IMR-90 (cell line): ENCODE results near the gene SRSF2. TPM values are rescaled to one million over a fixed set of nuclear protein-coding genes. Genes with fewer than 3 reads are reported as not detected.

ENCODE experiments used
- ATAC-seq: fragments of 200-7000 bp; cut with Tn5 transposase; 2 replicates; pipeline ENCODE4 v1.9.1; 2020; ENCODE audit warnings: low read depth, mild to moderate bottlenecking, moderate library complexity
- BruUV-seq: library from RNA; stranded (reverse); fragments of 400-500 nt; replicated peaks from 2 replicates; lab custom pipeline; 2021; lab: Mats Ljungman, UMichigan
- CTCF ChIA-PET: fragments of 300-600 bp; formaldehyde crosslinking; extraction: SDS; loops from one replicate; lab custom pipeline; 2021; ENCODE audit warnings: antibody characterized with exemption; lab: Yijun Ruan, JAX
- POLR2A ChIA-PET: fragments of 300-600 bp; sonication (Branson Sonifier 250); formaldehyde crosslinking; loops from one replicate; lab custom pipeline; 2022; ENCODE audit warnings: antibody characterized with exemption; ENCODE audit not compliant: unreplicated experiment; lab: Charles Lee
- DNase-seq: peaks from one replicate; pipeline ENCODE4 v3.0.0; 2013
- H2AFZ ChIP-seq: replicated peaks from 2 replicates; pipeline ENCODE3; 2013; ENCODE audit warnings: low read length, mild to moderate bottlenecking; ENCODE audit not compliant: poor library complexity
- H2AK5ac ChIP-seq: 2 replicates; pipeline ENCODE4 v1.6.1; 2013; ENCODE audit warnings: low read depth, low read length, inconsistent platforms
- H2AK9ac ChIP-seq: replicated peaks from 2 replicates; pipeline ENCODE3; 2013; ENCODE audit warnings: mild to moderate bottlenecking, low read depth, low read length, moderate library complexity; ENCODE audit not compliant: poor library complexity
- H2BK120ac ChIP-seq: 2 replicates; pipeline ENCODE4 v1.6.1; 2013; ENCODE audit warnings: low read depth, low read length, inconsistent platforms
- H2BK15ac ChIP-seq: 3 replicates; pipeline ENCODE4 v1.6.1; 2013; ENCODE audit warnings: low read depth, low read length, inconsistent platforms
- H2BK20ac ChIP-seq: 2 replicates; pipeline ENCODE4 v1.6.1; 2013; ENCODE audit warnings: low read depth, mild to moderate bottlenecking, inconsistent platforms, low read length, moderate library complexity
- H2BK5ac ChIP-seq: 2 replicates; pipeline ENCODE4 v1.6.1; 2013; ENCODE audit warnings: mild to moderate bottlenecking, low read depth, low read length, inconsistent platforms; ENCODE audit not compliant: poor library complexity, severe bottlenecking
- H3K14ac ChIP-seq: replicated peaks from 2 replicates; pipeline ENCODE4 v1.6.1; 2013; ENCODE audit warnings: low read depth, low read length, inconsistent platforms
- H3K18ac ChIP-seq: 2 replicates; pipeline ENCODE4 v1.6.1; 2013; ENCODE audit warnings: low read depth, low read length, control low read depth
- H3K23ac ChIP-seq: 2 replicates; pipeline ENCODE4 v1.6.1; 2013; ENCODE audit warnings: low read depth, low read length, inconsistent platforms
- H3K27ac ChIP-seq: 2 replicates; pipeline ENCODE4 v1.5.1; 2013; ENCODE audit warnings: mild to moderate bottlenecking, control low read depth, low read length; ENCODE audit not compliant: insufficient read depth
- H3K27me3 ChIP-seq: 2 replicates; pipeline ENCODE4 v1.6.1; 2013; ENCODE audit warnings: low read length; ENCODE audit not compliant: control insufficient read depth, insufficient read depth
- H3K36me3 ChIP-seq: 2 replicates; pipeline ENCODE4 v1.6.1; 2013; ENCODE audit warnings: low read length, mixed read lengths; ENCODE audit not compliant: control insufficient read depth, insufficient read depth
- H3K4ac ChIP-seq: 2 replicates; pipeline ENCODE4 v1.6.1; 2013; ENCODE audit warnings: low read depth, low read length, inconsistent platforms
- H3K4me1 ChIP-seq: 2 replicates; pipeline ENCODE4 v1.6.1; 2013; ENCODE audit warnings: low read length, mixed read lengths; ENCODE audit not compliant: control insufficient read depth, insufficient read depth
- H3K4me2 ChIP-seq: 2 replicates; pipeline ENCODE4 v1.6.1; 2013; ENCODE audit warnings: low read depth, mild to moderate bottlenecking, control low read depth, low read length, moderate library complexity
- H3K4me3 ChIP-seq: 2 replicates; pipeline ENCODE4 v1.5.1; 2013; ENCODE audit warnings: low read depth, mild to moderate bottlenecking, control low read depth, low read length, moderate library complexity; ENCODE audit not compliant: insufficient read depth
- H3K56ac ChIP-seq: 2 replicates; pipeline ENCODE4 v1.6.1; 2013; ENCODE audit warnings: low read length, inconsistent platforms; ENCODE audit not compliant: insufficient read depth; ENCODE audit errors: extremely low read depth
- H3K79me1 ChIP-seq, 2 experiments: 2 replicates each; pipeline ENCODE4 v1.6.1; 2013; ENCODE audit warnings: low read length in 2 of 2, inconsistent platforms in 1 of 2, low read depth in 1 of 2
- H3K9ac ChIP-seq: 2 replicates; pipeline ENCODE4 v1.6.1; 2013; ENCODE audit warnings: low read depth, low read length, control low read depth
- H3K9me1 ChIP-seq: 2 replicates; pipeline ENCODE4 v1.6.1; 2013; ENCODE audit warnings: low read length, inconsistent platforms; ENCODE audit not compliant: insufficient read depth
- H3K9me3 ChIP-seq: 2 replicates; pipeline ENCODE4 v1.6.1; 2013; ENCODE audit warnings: low read length; ENCODE audit not compliant: control insufficient read depth, insufficient read depth
- H4K20me1 ChIP-seq: 2 replicates; pipeline ENCODE4 v1.6.1; 2013; ENCODE audit warnings: low read length, inconsistent platforms; ENCODE audit not compliant: insufficient read depth
- H4K5ac ChIP-seq: 2 replicates; pipeline ENCODE4 v1.6.1; 2013; ENCODE audit warnings: mild to moderate bottlenecking, low read depth, low read length, control low read depth
- H4K8ac ChIP-seq, 2 experiments: 2 replicates each; pipeline ENCODE4 v1.6.1; 2013; ENCODE audit warnings: low read depth in 2 of 2, low read length in 2 of 2, control low read depth in 1 of 2, inconsistent platforms in 1 of 2
- H4K91ac ChIP-seq: 2 replicates; pipeline ENCODE4 v1.6.1; 2013; ENCODE audit warnings: low read depth, low read length, inconsistent platforms; ENCODE audit not compliant: insufficient read depth
- BHLHE40 ChIP-seq: fragments of 150-350 bp; IDR thresholded peaks from 2 replicates; pipeline ENCODE4 v1.6.1; 2016; ENCODE audit warnings: mild to moderate bottlenecking, low read depth, low read length
- CEBPB ChIP-seq: IDR thresholded peaks from 2 replicates; pipeline ENCODE4 v1.6.1; 2012; ENCODE audit warnings: low read depth, low read length, improper control_type of control experiment
- CHD1 ChIP-seq: IDR thresholded peaks from 2 replicates; pipeline ENCODE4 v1.6.1; 2012; ENCODE audit warnings: low read depth, low read length, improper control_type of control experiment
- CTCF ChIP-seq: conservative IDR thresholded peaks from 2 replicates; pipeline ENCODE4 v1.5.1; 2012; ENCODE audit warnings: mild to moderate bottlenecking, low read depth, low read length, improper control_type of control experiment
- ELK1 ChIP-seq: fragments of 150-350 bp; IDR thresholded peaks from 2 replicates; pipeline ENCODE4 v1.6.1; 2016; ENCODE audit warnings: low read depth, mild to moderate bottlenecking, low read length, moderate library complexity, borderline replicate concordance
- FOS ChIP-seq: fragments of 150-350 bp; IDR thresholded peaks from 2 replicates; pipeline ENCODE4 v1.6.1; 2016; ENCODE audit warnings: low read depth, low read length
- MAFK ChIP-seq: IDR thresholded peaks from 2 replicates; pipeline ENCODE4 v1.6.1; 2012; ENCODE audit warnings: low read depth, low read length, improper control_type of control experiment
- MAZ ChIP-seq: IDR thresholded peaks from 2 replicates; pipeline ENCODE4 v1.6.1; 2012; ENCODE audit warnings: low read depth, mild to moderate bottlenecking, low read length, improper control_type of control experiment, moderate library complexity, borderline replicate concordance
- MXI1 ChIP-seq: IDR thresholded peaks from 2 replicates; pipeline ENCODE4 v1.6.1; 2012; ENCODE audit warnings: low read depth, mild to moderate bottlenecking, low read length, moderate library complexity, borderline replicate concordance
- NFE2L2 ChIP-seq: fragments of 150-350 bp; IDR thresholded peaks from 2 replicates; pipeline ENCODE4 v1.6.1; 2016; ENCODE audit warnings: low read depth, mild to moderate bottlenecking, low read length
- POLR2A ChIP-seq: IDR thresholded peaks from 2 replicates; pipeline ENCODE4 v1.6.1; 2012; ENCODE audit warnings: mild to moderate bottlenecking, low read depth, low read length
- RAD21 ChIP-seq: IDR thresholded peaks from 2 replicates; pipeline ENCODE4 v1.6.1; 2012; ENCODE audit warnings: low read length, improper control_type of control experiment
- RCOR1 ChIP-seq: IDR thresholded peaks from 2 replicates; pipeline ENCODE4 v1.6.1; 2012; ENCODE audit warnings: mild to moderate bottlenecking, low read length, improper control_type of control experiment; ENCODE audit not compliant: insufficient replicate concordance
- RFX5 ChIP-seq: IDR thresholded peaks from 2 replicates; pipeline ENCODE4 v1.8.0; 2012; ENCODE audit warnings: low read depth, mild to moderate bottlenecking, low read length, moderate library complexity
- SMC3 ChIP-seq: fragments of 150-350 bp; IDR thresholded peaks from 2 replicates; pipeline ENCODE4 v1.6.1; 2016; ENCODE audit warnings: low read depth, mild to moderate bottlenecking, antibody characterized with exemption, low read length, moderate library complexity
- USF2 ChIP-seq: fragments of 150-350 bp; IDR thresholded peaks from 2 replicates; pipeline ENCODE4 v1.6.1; 2017; ENCODE audit warnings: mild to moderate bottlenecking, antibody characterized with exemption, low read length, low read depth
- WGBS, 2 experiments: methylation state at CpG; one replicate each; pipeline versions ENCODE4 v1.1.5 to v1.1.7; 2013; ENCODE audit warnings: missing lambda C conversion rate in 2 of 2; ENCODE audit not compliant: insufficient read length in 1 of 2; ENCODE audit errors: extremely low coverage in 2 of 2; 5-methylcytosine and 5-hydroxymethylcytosine counted together
- dilution Hi-C: fragments of 300-500 bp; cut with HindIII; formaldehyde crosslinking; loops from one replicate; pipeline ENCODE4 v1.14.3; 2018; ENCODE audit warnings: low sequenced_read_pairs; ENCODE audit not compliant: unreplicated experiment
- in situ Hi-C: fragments of 300-500 bp; cut with MboI; formaldehyde crosslinking; loops from 3 replicates; pipeline ENCODE4 v1.14.3; 2019; ENCODE audit warnings: low sequenced_read_pairs, inconsistent platforms, mixed read lengths
- intact Hi-C: fragments of 100-400 bp; cut with micrococcal nuclease; formaldehyde crosslinking; loops from 2 replicates; pipeline ENCODE4 v1.10.0; 2022
- polyA plus RNA-seq, 3 experiments: library from polyadenylated mRNA; depleted of rRNA; stranded (reverse); fragments of >200 nt; gene quantifications; 2 replicates each; pipeline ENCODE4 v1.2.3, GENCODE V29; 2012; ENCODE audit warnings: low replicate concordance in 1 of 3
- total RNA-seq: library from RNA; depleted of rRNA; stranded (reverse); fragments of >200 nt; gene quantifications from 2 replicates; pipeline ENCODE4 v1.2.3, GENCODE V29; 2012

The SRSF2 gene
- total and polyA plus RNA-seq, 2 of the 4 experiments (the other 2 are of a cell fraction): 98.0 to 296 TPM

GRCh38 chr17:76690596-76691280 lies 46.4 kb downstream of the SRSF2 start:
- Histone ChIP-seq H3K27me3 (no peaks in the 10 kb centered on the region), H3K9me1 (peaks cover 37% of the 10 kb centered on the region), H3K14ac (no peak overlapping the region), H4K91ac (no peak overlapping the region), H2AFZ (no peak overlapping the region), H2AK5ac (peak overlapping the region; percentile 23; the same call in 1 of the 2 replicates), H3K4ac (peak overlapping the region; percentile 38; the same call in 1 of the 2 replicates), H4K5ac (no peak overlapping the region), H2AK9ac (no peak overlapping the region), H3K23ac (no peak overlapping the region), H4K8ac (no peak overlapping the region), H4K20me1 (peaks cover 50% of the 10 kb centered on the region), H3K36me3 (peaks cover 22% of the 10 kb centered on the region), H2BK15ac (no peak overlapping the region), H3K4me3 (no peak overlapping the region), H3K79me1 (peaks cover 31 to 80% of the 10 kb centered on the region in 2 experiments), H2BK5ac (no peak overlapping the region), H3K56ac (no peak overlapping the region), H3K18ac (no peak overlapping the region), H3K27ac (no peak overlapping the region), H2BK20ac (no peak overlapping the region), H3K9ac (no peak overlapping the region), H3K9me3 (no peaks in the 10 kb centered on the region), H2BK120ac (no peak overlapping the region), H3K4me1 (peaks cover 28% of the 10 kb centered on the region), H3K4me2 (no peak overlapping the region)
- ATAC-seq: no peak
- TF ChIP-seq CTCF (no peak), RCOR1 (no peak), CHD1 (no peak), USF2 (no peak), FOS (no peak), MAFK (no peak), RAD21 (no peak), RFX5 (no peak), MXI1 (no peak), SMC3 (no peak), BHLHE40 (no peak), ELK1 (no peak), POLR2A (no peak), MAZ (no peak), NFE2L2 (no peak), CEBPB (no peak)
- BruUV-seq: no TSS peak
- DNase-seq: no peak
- intact Hi-C loops: no loop called here
- in situ Hi-C loops: no loop called here
- CTCF ChIA-PET: no interaction called here
- 69% methylated on average over 5 of the region's 13 CpGs; no CpG with 5 or more reads in 1 of the 2 experiments for WGBS, 2 experiments
- POLR2A ChIA-PET: no interaction called here
- dilution Hi-C loops: no loop called here
